Measurements from ENCODE around the gene TSPEAR. TPM values are rescaled to one million over a fixed set of nuclear protein-coding genes. Genes with fewer than 3 reads are reported as not detected.
A peak's percentile ranks its signal among the peaks of the same experiment; 100 is the strongest.
"Not testable (repeated sequence)": the region's sequence is repeated elsewhere in the genome, so short reads cannot be mapped to it uniquely, and the experiment has no call there.

The TSPEAR gene
- total RNA-seq, 2 donors from 2014 or later = not detected

DNA sequence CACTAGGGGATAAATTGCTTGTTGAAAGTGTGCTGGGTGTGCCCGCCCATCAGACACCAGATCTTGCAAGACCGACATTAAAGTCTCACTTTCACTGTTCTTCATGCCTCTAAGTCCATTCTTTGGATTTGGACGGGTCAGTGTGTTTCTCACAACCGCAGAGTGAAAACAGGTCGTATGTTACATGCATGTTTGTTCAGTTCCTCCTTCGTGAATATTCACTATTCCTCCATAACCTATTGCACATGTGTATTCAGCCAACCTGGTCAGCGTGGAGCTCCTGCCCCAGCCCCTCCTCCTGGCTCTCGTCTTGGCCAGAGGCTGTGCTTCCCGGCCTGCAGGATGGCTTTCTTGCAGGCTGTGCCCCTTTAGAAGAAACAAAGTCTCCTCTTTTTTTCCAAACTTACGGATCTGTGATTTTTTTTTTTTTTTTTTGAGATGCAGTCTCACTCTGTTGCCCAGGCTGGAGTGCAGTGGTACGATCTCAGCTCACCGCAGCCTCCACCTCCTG lies 116.9 kb downstream of the TSPEAR start:
- peak overlapping the region; percentile 79 for H3K27ac Mint-ChIP-seq
- peaks cover 12% of the 10 kb centered on the region for H3K27me3 Mint-ChIP-seq
- H3K4me1 Mint-ChIP-seq = peaks cover 5% of the 10 kb centered on the region
- peaks cover 2% of the 10 kb centered on the region for H3K36me3 Mint-ChIP-seq (ENCODE audit: low read depth)
- ATAC-seq = no peak
- no peak for DNase-seq
- H3K4me3 Mint-ChIP-seq = no peak overlapping the region
- no peaks in the 10 kb centered on the region for H3K9me3 ChIP-seq (ENCODE audit: control insufficient read depth, low read length, poor library complexity, severe bottlenecking)

DNA sequence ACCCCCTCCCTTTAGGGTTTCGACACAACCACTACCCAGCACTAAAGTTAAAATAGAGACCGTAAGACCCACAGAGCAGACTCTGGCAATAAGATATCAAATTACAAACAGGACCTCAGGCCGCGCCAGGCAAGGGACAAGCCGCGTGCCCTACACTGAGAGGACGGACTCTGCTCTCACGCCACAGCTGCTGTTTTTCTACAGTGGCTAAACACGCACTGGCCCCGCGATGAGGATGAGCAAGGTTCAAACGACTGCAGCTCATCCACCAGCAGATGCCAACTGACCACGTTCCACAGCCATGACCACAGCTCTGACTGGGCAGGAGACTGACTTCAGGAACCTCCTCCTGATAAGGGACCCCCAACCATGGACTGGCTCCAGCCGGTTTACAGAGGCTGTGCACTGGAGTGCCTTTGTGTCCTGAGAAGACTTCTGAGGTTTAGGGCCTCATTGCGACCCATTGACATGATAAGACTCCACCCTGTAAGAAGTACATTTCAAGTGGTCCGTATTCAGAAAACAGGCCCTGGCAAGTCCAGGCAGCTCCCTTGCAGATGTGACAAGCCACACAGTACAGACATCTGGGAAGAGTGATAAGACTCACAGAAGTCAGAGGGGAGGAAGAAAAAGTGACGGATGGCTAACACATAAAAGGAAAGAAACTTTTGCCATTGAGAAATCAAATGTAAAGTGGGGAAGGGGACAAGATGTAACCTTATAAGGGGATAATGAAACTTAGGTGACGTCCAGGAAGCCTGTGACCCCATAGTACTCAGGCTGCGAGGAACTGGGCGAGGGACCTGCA lies 117.6 kb downstream of the TSPEAR start:
- no peak for DNase-seq
- no peaks in the 10 kb centered on the region for H3K9me3 ChIP-seq (ENCODE audit: control insufficient read depth, low read length, poor library complexity, severe bottlenecking)
- ATAC-seq = no peak
- peak overlapping the region; percentile 24 for H3K27ac Mint-ChIP-seq
- peaks cover 15% of the 10 kb centered on the region for H3K27me3 Mint-ChIP-seq
- H3K36me3 Mint-ChIP-seq (ENCODE audit: low read depth) = peaks cover 2% of the 10 kb centered on the region
- H3K4me3 Mint-ChIP-seq = no peak overlapping the region
- peaks cover 5% of the 10 kb centered on the region for H3K4me1 Mint-ChIP-seq

DNA sequence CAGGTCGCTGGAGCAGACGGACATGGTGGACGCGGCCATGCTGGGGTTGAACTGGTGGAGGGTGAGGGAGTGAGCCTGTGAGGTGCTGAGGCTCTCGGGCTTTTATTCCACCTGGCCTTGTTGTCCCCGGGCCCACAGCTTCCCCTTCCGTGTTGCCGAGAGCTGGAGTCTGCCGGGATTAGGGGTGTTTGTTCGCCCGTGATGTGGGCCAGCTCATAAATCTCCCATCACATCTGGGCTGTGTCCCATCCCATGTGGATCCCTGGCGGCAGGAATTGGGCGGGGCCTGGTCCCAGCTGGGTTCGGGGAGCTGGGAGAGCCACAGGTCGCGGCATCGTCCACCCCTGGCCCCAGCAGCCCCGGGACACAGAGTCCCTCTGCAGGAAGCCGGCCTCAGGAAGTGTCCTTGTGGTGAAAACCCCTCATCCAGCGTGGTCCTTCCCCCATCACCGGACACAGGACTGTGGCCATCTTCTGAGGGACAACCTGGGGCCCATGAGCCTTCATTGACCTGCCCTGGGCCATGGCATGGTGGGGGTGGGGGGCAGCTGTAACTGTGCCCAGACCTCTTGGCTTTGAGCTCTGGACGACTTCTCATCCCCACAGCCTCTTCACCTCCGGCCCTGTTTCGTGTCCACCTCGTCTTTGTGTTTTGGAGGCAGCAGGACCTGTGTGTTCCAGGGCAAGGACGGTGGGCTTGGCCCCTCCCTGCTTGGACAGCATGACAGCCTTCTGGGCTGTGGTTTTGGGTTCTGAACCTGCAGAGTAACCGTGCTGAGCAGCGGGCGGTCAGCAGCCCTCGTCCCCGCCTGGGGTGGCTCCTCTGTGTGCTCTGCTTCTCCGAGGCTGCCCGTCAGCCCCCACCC lies 118.7 kb downstream of the TSPEAR start, which contains the start of gene KRTAP10-6:
TSS of gene KRTAP10-6 (minus strand) at position 60 of the 866 bp plus-strand sequence. CDS start at position 39, 21 bp downstream.
- Mint-ChIP-seq H3K4me1 (peaks cover 5% of the 10 kb centered on the region), H3K27me3 (peaks cover 15% of the 10 kb centered on the region), H3K27ac (peak within 1 kb of the TSS; percentile 27), H3K4me3 (no peak within 1 kb of the TSS), H3K36me3 (ENCODE audit: low read depth) (peaks cover 2% of the 10 kb centered on the region)
- no peaks in the 10 kb centered on the region for H3K9me3 ChIP-seq (ENCODE audit: control insufficient read depth, low read length, poor library complexity, severe bottlenecking)
- ATAC-seq = no peak
- DNase-seq = no peak

DNA sequence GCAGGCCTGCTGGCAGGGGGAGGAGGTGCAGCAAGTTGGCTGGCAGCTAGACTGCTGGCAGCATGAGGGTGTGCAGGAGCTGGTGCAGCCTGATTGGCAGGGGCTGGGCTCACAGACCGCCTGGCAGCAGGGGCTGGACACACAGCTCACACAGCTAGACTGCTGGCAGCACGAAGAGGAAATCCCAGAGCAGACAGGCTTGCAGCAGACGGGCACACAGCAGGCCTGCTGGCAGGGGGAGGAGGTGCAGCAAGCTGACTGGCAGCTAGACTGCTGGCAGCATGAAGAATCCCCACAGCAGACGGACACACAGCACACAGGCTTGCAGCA lies 119.6 kb downstream of the TSPEAR start:
- not testable (repeated sequence) for H3K4me3 Mint-ChIP-seq; ATAC-seq; H3K4me1 Mint-ChIP-seq; H3K27ac Mint-ChIP-seq; H3K36me3 Mint-ChIP-seq (ENCODE audit: low read depth); H3K9me3 ChIP-seq (ENCODE audit: control insufficient read depth, low read length, poor library complexity, severe bottlenecking); DNase-seq
- H3K27me3 Mint-ChIP-seq = peaks cover 21% of the 10 kb centered on the region

DNA sequence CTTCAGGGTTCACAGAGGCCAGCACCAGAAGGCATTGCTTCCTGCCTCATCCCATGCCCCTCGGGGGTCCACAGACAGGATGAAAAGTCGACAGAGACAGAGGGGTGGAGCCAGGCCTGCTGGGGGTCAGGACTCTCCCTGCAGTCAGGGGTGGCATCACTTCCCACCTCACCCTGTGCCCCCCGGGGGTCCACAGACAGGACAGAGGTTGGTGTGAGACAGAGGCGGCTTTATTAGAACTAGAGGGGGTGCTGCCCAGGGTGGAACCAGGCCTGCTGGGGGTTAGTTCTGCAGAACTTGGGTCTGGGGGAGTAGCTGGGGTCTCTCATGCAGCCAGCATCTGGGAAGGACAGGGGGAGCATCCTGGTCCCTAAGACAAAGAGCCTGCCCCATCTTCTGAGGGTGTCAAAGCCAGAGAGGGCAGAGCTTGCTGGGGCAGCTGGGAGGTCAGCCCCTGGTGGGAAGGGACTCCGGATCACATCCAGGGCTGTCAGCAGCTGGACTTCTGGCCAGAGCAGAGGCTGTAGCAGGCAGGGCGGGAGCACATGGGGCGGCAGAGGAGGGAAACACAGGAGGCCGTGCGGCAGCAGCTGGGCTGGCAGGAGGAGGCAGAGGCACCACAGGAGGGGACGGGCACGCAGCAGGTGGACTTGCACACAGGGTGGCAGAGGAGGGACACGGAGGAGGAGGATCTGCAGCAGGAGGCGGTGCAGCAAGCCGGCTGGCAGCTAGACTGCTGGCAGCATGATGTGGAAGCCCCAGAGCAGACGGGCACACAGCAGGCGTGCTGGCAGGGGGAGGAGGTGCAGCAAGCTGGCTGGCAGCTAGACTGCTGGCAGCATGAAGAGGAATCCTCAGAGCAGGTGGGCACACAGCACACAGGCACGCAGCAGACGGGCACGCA lies 120.2 kb downstream of the TSPEAR start:
- not testable (repeated sequence) for ATAC-seq; H3K4me3 Mint-ChIP-seq; H3K9me3 ChIP-seq (ENCODE audit: control insufficient read depth, low read length, poor library complexity, severe bottlenecking); H3K36me3 Mint-ChIP-seq (ENCODE audit: low read depth); H3K4me1 Mint-ChIP-seq; DNase-seq
- Mint-ChIP-seq H3K27ac (peak overlapping the region; percentile 27), H3K27me3 (peaks cover 28% of the 10 kb centered on the region)

DNA sequence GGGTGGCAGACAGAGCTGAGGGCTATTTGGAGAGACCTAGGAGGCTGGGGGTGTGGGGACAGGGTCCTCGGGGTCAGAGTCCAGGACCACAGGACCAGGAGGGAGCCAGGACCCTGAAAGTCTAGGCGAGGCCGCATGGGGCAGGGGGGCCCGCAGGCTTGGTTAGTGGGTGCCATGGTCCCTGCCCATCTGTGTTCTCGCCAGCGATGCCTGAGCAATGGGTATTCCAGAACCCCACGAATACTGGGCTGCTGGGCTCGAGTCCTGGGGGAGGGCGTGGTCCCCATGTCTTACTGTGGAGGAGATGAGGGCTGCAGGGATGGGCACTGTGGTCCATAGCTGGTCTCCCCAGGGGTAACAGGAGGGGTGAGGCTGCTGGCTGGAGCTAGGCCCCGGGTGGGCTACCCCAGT lies 121.1 kb downstream of the TSPEAR start:
- no peak overlapping the region for H3K27ac Mint-ChIP-seq
- H3K4me1 Mint-ChIP-seq = peaks cover 3% of the 10 kb centered on the region
- H3K9me3 ChIP-seq (ENCODE audit: control insufficient read depth, low read length, poor library complexity, severe bottlenecking) = no peaks in the 10 kb centered on the region
- no peak for DNase-seq
- no peak for ATAC-seq
- H3K36me3 Mint-ChIP-seq (ENCODE audit: low read depth) = peaks cover 5% of the 10 kb centered on the region
- H3K4me3 Mint-ChIP-seq = no peak overlapping the region
- peaks cover 36% of the 10 kb centered on the region for H3K27me3 Mint-ChIP-seq

- ATAC-seq (no peak), DNase-seq (no peak)
- no peaks in the 10 kb centered on the region for H3K9me3 ChIP-seq (ENCODE audit: control insufficient read depth, low read length, poor library complexity, severe bottlenecking)
- Mint-ChIP-seq H3K27ac (no peak overlapping the region), H3K4me3 (no peak overlapping the region), H3K27me3 (peaks cover 38% of the 10 kb centered on the region), H3K4me1 (no peaks in the 10 kb centered on the region), H3K36me3 (ENCODE audit: low read depth) (peaks cover 3% of the 10 kb centered on the region)
These were observed 121.6 kb downstream of the TSPEAR start for GRCh38 chr21:44589586-44590305.

DNA sequence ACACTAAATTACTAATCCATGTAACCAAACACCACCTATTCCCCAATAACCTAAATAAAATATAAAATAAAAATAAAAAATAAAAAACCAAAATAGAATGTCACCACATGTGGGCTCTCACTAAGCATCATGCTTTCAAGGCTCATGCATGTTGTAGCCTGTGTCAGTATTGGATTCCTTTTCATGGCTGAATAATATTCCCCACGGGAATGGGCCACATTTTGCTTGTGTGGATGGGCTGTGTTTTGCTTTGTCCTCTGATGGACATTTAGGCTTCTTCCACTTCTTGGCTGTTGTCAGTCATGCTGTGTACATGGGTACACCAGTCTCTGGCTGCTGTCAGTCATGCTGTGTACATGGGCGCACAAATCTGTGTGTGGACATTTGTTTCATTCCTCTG lies 122.3 kb downstream of the TSPEAR start:
- H3K4me3 Mint-ChIP-seq = no peak overlapping the region
- no peak for DNase-seq
- H3K27me3 Mint-ChIP-seq = peaks cover 43% of the 10 kb centered on the region
- H3K4me1 Mint-ChIP-seq = peaks cover 5% of the 10 kb centered on the region
- peaks cover 3% of the 10 kb centered on the region for H3K36me3 Mint-ChIP-seq (ENCODE audit: low read depth)
- no peak for ATAC-seq
- no peak overlapping the region for H3K27ac Mint-ChIP-seq
- H3K9me3 ChIP-seq (ENCODE audit: control insufficient read depth, low read length, poor library complexity, severe bottlenecking) = no peaks in the 10 kb centered on the region

DNA sequence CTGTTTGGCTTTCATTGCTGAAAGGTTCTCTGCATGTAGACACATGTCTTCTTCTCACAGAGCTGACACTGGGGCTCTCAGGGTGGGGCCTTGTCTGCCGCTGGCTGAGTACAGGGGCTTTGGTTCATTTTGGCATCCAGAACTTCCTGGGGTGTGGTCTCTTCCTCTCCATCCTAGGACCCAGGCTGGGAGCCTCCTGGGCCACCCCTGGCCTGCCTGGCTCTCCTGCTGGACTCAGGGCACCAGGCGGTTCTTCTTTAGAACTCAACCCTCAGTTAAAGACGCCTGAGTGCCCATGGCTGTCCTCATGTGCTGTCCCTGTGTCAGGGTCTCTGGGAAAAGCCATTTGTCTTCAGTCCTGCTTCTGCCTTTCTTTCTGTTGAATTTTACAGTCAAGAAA lies 125.5 kb downstream of the TSPEAR start:
- peaks cover 3% of the 10 kb centered on the region for H3K36me3 Mint-ChIP-seq (ENCODE audit: low read depth)
- DNase-seq (no peak), ATAC-seq (no peak)
- peaks cover 9% of the 10 kb centered on the region for H3K4me1 Mint-ChIP-seq
- peaks cover 38% of the 10 kb centered on the region for H3K27me3 Mint-ChIP-seq
- no peak overlapping the region for H3K27ac Mint-ChIP-seq
- no peaks in the 10 kb centered on the region for H3K9me3 ChIP-seq (ENCODE audit: control insufficient read depth, low read length, poor library complexity, severe bottlenecking)
- H3K4me3 Mint-ChIP-seq = no peak overlapping the region

DNA sequence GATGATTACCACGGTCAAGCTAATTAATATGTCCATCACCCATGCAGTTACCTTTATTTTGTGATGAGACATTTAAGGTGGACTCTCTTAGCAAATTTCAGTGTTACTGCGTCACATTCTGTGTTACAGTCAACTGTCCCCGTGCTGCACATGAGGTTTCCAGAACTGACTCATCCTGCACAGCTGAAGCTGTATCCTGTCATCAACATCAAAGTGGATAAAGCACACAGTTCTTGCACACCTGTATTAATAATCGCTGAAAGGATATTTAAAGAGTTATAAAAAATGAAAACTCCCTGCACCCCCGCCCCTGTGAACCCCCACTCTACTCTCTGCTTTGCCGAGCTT lies 127.6 kb downstream of the TSPEAR start:
- Mint-ChIP-seq H3K27ac (no peak overlapping the region), H3K27me3 (peaks cover 28% of the 10 kb centered on the region)

DNA sequence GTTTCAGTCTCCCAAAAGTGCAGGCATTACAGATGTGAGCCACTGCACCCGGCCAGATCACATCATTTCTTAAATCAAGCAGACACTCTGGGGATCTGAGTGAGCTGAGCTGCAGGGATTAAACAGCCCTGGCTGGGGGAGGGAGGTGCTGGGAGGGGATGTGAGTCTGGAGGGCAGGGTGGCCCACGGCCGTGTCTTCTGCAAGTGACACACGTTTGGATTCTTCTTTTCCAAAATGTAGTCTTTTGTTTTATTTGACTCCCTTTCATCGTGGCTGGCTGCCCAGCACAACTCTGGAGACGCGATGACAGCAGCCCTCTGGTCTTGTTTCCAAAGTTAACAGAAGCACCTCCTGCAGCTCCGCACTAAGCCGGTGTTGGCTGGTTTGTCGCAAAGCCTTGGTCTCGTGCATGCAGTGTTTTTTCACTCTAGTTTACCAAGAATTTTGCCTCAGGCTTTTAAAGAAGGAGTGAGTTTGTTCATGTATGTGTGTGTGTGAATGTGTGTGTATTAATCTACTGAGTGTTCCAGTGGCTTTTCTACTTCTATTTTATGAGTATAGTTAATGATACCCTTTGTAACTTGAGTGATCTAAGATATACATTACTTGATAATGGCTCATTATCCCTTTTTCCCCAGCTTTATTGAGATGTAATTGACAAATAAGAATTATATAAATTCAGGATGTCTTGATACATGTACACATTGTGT lies 128.1 kb downstream of the TSPEAR start:
- Mint-ChIP-seq H3K4me3 (no peak overlapping the region), H3K27ac (no peak overlapping the region), H3K36me3 (ENCODE audit: low read depth) (peaks cover 3% of the 10 kb centered on the region), H3K27me3 (peaks cover 28% of the 10 kb centered on the region), H3K4me1 (peaks cover 9% of the 10 kb centered on the region)
- ATAC-seq = no peak
- H3K9me3 ChIP-seq (ENCODE audit: control insufficient read depth, low read length, poor library complexity, severe bottlenecking) = no peaks in the 10 kb centered on the region
- no peak for DNase-seq

More for the DNA sequence above, 127.6 kb downstream of the TSPEAR start:
- peaks cover 9% of the 10 kb centered on the region for H3K4me1 Mint-ChIP-seq
- peaks cover 3% of the 10 kb centered on the region for H3K36me3 Mint-ChIP-seq (ENCODE audit: low read depth)
- peak; percentile 69 for ATAC-seq
- no peak overlapping the region for H3K4me3 Mint-ChIP-seq
- no peaks in the 10 kb centered on the region for H3K9me3 ChIP-seq (ENCODE audit: control insufficient read depth, low read length, poor library complexity, severe bottlenecking)
- DNase-seq = no peak

DNA sequence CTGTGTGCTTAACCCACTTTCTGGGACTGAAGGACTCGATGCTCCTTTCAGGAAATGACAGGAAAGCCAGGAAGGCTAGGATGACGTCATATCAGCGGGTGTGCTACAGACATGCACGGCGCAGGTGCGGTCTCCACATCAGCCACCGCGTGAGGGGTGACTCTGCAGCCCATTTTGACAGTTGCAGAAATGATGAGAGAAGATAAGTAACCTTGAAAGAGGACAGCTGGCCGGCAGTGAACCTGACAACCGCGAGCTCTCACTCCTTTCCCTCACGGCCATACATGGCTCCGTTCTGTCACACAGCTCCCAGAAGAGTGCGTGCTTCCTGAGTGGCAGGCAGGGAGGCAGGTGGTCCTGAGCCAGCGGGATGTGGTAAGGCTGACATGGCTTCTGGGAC lies 129.3 kb downstream of the TSPEAR start:
- DNase-seq = no peak
- H3K4me1 Mint-ChIP-seq = peaks cover 9% of the 10 kb centered on the region
- H3K9me3 ChIP-seq (ENCODE audit: control insufficient read depth, low read length, poor library complexity, severe bottlenecking) = no peaks in the 10 kb centered on the region
- H3K36me3 Mint-ChIP-seq (ENCODE audit: low read depth) = peaks cover 3% of the 10 kb centered on the region
- no peak overlapping the region for H3K4me3 Mint-ChIP-seq
- H3K27ac Mint-ChIP-seq = no peak overlapping the region
- ATAC-seq = no peak
- H3K27me3 Mint-ChIP-seq = peaks cover 25% of the 10 kb centered on the region
